Cardiac muscle cell (in vitro differentiated cells and primary cell): ENCODE data around the gene ARHGEF6. TPM values are rescaled to one million over a fixed set of nuclear protein-coding genes. Genes with fewer than 3 reads are reported as not detected.

Experiments used
- DNase-seq, 2 donors: peaks; one replicate each; pipeline versions ENCODE4 v3.0.0 to v3.0.0-alpha.2; 2010 to 2017; ENCODE audit warnings: low read depth in 1 of 2, low spot score in 1 of 2
- H3K27ac ChIP-seq: fragments of 200-600 bp; sonication (generic); 2 replicates; pipeline ENCODE4 v1.5.1; 2016
- H3K27me3 ChIP-seq: fragments of 200-600 bp; sonication (generic); 2 replicates; pipeline ENCODE4 v1.6.0; 2016; ENCODE audit warnings: control low read depth
- H3K36me3 ChIP-seq: fragments of 200-600 bp; sonication (generic); 2 replicates; pipeline ENCODE4 v1.5.1; 2016; ENCODE audit warnings: control low read depth
- H3K4me1 ChIP-seq: fragments of 200-600 bp; sonication (generic); 2 replicates; pipeline ENCODE4 v1.8.1; 2017; ENCODE audit warnings: low read depth, mild to moderate bottlenecking, mixed run types
- H3K4me3 ChIP-seq: fragments of 200-600 bp; sonication (generic); 2 replicates; pipeline ENCODE4 v1.5.1; 2016; ENCODE audit warnings: mild to moderate bottlenecking
- H3K9me3 ChIP-seq: fragments of 200-600 bp; sonication (generic); 2 replicates; pipeline ENCODE4 v1.5.1; 2017; ENCODE audit warnings: low read depth, mild to moderate bottlenecking, control low read depth
- CTCF ChIP-seq: IDR thresholded peaks from 2 replicates; pipeline ENCODE4 v1.5.1; 2012; ENCODE audit warnings: low read depth, mild to moderate bottlenecking, low read length
- polyA plus RNA-seq: library from polyadenylated mRNA; unstranded; fragments of >200 nt; fragmentation: Nextera tagmentation; extraction: Ambion mirVana; gene quantifications from 2 replicates; pipeline ENCODE4 v1.2.1, GENCODE V29; 2016
- total RNA-seq: library from RNA; depleted of rRNA; stranded (reverse); fragments of >200 nt; gene quantifications from 2 replicates; pipeline ENCODE4 v1.2.3, GENCODE V29; 2016

Gene ARHGEF6
- total and polyA plus RNA-seq, 2 experiments from 2014 or later: 2.4 to 2.7 TPM

- Histone ChIP-seq H3K36me3 (no peaks in the 10 kb centered on the region), H3K27ac (no peak overlapping the region), H3K4me1 (no peaks in the 10 kb centered on the region), H3K9me3 (no peaks in the 10 kb centered on the region), H3K4me3 (no peak overlapping the region), H3K27me3 (no peaks in the 10 kb centered on the region)
- no peak for DNase-seq
- no peak for TF ChIP-seq CTCF
These were observed 114.6 kb downstream of the ARHGEF6 start for GRCh38 chrX:136666088-136666487.

- no peak for DNase-seq
- H3K36me3 ChIP-seq: no peaks in the 10 kb centered on the region
- no peaks in the 10 kb centered on the region for H3K9me3 ChIP-seq
- H3K27me3 ChIP-seq: no peaks in the 10 kb centered on the region
- no peaks in the 10 kb centered on the region for H3K4me1 ChIP-seq
- no peak overlapping the region for H3K27ac ChIP-seq
- no peak for TF ChIP-seq CTCF
- no peak overlapping the region for H3K4me3 ChIP-seq
These were observed 115.4 kb downstream of the ARHGEF6 start for GRCh38 chrX:136665258-136665900.

DNA sequence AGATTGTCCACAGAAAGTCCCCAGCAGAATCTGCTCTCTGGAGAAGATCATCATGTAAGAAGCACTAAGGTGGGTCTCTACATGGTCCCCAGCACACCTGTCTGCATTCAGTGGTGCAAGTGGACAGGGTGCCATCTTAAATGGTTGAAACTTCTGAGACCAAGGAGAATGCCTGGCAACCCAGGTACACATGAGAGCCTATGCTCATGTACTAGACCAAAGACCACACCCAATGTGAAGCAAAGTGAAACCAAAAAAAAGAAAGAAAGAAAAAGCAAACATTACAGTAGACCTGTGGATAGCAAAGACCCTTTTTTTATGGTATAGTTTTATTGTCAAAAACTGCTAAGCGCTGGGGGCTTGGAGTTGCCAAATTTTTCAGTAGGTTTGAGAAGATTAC lies 117.8 kb downstream of the ARHGEF6 start:
- Histone ChIP-seq H3K4me3 (no peak overlapping the region), H3K9me3 (no peaks in the 10 kb centered on the region), H3K4me1 (no peaks in the 10 kb centered on the region), H3K27ac (no peak overlapping the region), H3K27me3 (no peaks in the 10 kb centered on the region), H3K36me3 (no peaks in the 10 kb centered on the region)
- no peak for DNase-seq
- TF ChIP-seq CTCF: no peak

- Histone ChIP-seq H3K27me3 (no peaks in the 10 kb centered on the region), H3K36me3 (no peaks in the 10 kb centered on the region), H3K4me3 (no peak overlapping the region), H3K9me3 (no peaks in the 10 kb centered on the region), H3K4me1 (no peaks in the 10 kb centered on the region), H3K27ac (no peak overlapping the region)
- no peak for TF ChIP-seq CTCF
- no peak for DNase-seq
These were observed 118.6 kb downstream of the ARHGEF6 start for GRCh38 chrX:136662104-136662503.

GRCh38 chrX:136660896-136661295 lies 119.8 kb downstream of the ARHGEF6 start:
- Histone ChIP-seq H3K27me3 (no peaks in the 10 kb centered on the region), H3K27ac (no peak overlapping the region), H3K9me3 (no peaks in the 10 kb centered on the region), H3K36me3 (no peaks in the 10 kb centered on the region), H3K4me3 (no peak overlapping the region), H3K4me1 (no peaks in the 10 kb centered on the region)
- TF ChIP-seq CTCF: no peak
- DNase-seq: no peak

DNA sequence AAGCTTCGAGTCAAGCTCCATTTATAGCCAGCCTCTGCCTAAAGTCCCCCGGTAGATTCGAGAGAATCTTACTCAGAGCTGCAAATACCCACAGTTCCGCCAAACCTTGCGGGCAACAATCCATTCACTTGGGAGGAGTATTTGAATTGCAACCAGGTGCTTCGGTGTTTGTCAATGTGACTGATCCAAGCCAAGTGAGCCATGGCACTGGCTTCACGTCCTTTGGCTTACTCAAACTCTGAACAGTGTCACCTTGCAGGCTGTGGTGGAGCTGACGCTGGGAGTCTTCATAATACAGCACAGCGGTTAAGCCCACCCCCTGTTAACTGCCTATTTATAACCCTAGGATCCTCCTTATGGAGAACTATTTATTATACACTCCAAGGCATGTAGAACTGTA lies 121.6 kb downstream of the ARHGEF6 start:
- Histone ChIP-seq H3K4me1 (no peaks in the 10 kb centered on the region), H3K4me3 (no peak overlapping the region), H3K27ac (no peak overlapping the region), H3K9me3 (no peaks in the 10 kb centered on the region), H3K36me3 (no peaks in the 10 kb centered on the region), H3K27me3 (no peaks in the 10 kb centered on the region)
- no peak for TF ChIP-seq CTCF
- no peak for DNase-seq
